Stimulated activated CD4-positive, alpha-beta T cell treated with anti-CD3 and anti-CD28 coated beads, Interleukin-1b, Interleukin-23, amount 100 ng/mL, for 1 hour (primary cell): Measurements from ENCODE around the gene WDR73.
"Not testable (repeated sequence)": the region's sequence is repeated elsewhere in the genome, so short reads cannot be mapped to it uniquely, and the experiment has no call there.

Experiments used
- DNase-seq, 2 donors: peaks; one replicate each; pipeline ENCODE4 v3.0.0-alpha.2; 2020; ENCODE audit warnings: low read depth in 2 of 2

The WDR73 gene

GRCh38 chr15:84657748-84658079 lies 3.6 kb upstream of the WDR73 start:
- DNase-seq: no peak

GRCh38 chr15:84656972-84657371 lies 2.9 kb upstream of the WDR73 start:
- no peak for DNase-seq

GRCh38 chr15:84654689-84655453 lies 788 bp upstream of the WDR73 start:
- DNase-seq: peak; percentile 50 to 51

- DNase-seq: no peak
These were observed 536 bp downstream of the WDR73 start for GRCh38 chr15:84653584-84653909.

- DNase-seq: no peak
These were observed 4.4 kb downstream of the WDR73 start for GRCh38 chr15:84649706-84650105.

- DNase-seq: no peak
These were observed 5.5 kb downstream of the WDR73 start for GRCh38 chr15:84648539-84648938.

GRCh38 chr15:84647726-84648125 lies 6.4 kb downstream of the WDR73 start:
- no peak for DNase-seq

- no peak for DNase-seq
These were observed 8.1 kb downstream of the WDR73 start for GRCh38 chr15:84645997-84646396.

- no peak for DNase-seq
These were observed 8.6 kb downstream of the WDR73 start for GRCh38 chr15:84645496-84645895.

- DNase-seq: no peak
These were observed 10.2 kb downstream of the WDR73 start for GRCh38 chr15:84643838-84644237.

GRCh38 chr15:84642640-84643039 lies 11.4 kb downstream of the WDR73 start:
- DNase-seq: not testable (repeated sequence)

- DNase-seq: not testable (repeated sequence)
These were observed 12.2 kb downstream of the WDR73 start for GRCh38 chr15:84641871-84642270.

- no peak for DNase-seq
These were observed 16.0 kb downstream of the WDR73 start for GRCh38 chr15:84638103-84638502.

GRCh38 chr15:84634228-84634837 lies 19.8 kb downstream of the WDR73 start:
- DNase-seq: no peak

- peak in 1 of 2 donors; percentile 34 for DNase-seq
These were observed 20.5 kb downstream of the WDR73 start for GRCh38 chr15:84633311-84634227.

- no peak for DNase-seq
These were observed 22.3 kb downstream of the WDR73 start for GRCh38 chr15:84631706-84632272.

- DNase-seq: no peak
These were observed 25.1 kb downstream of the WDR73 start for GRCh38 chr15:84629033-84629432.

- no peak for DNase-seq
These were observed 29.0 kb downstream of the WDR73 start for GRCh38 chr15:84625123-84625522.

- DNase-seq: no peak
These were observed 29.7 kb downstream of the WDR73 start for GRCh38 chr15:84624359-84624758.

GRCh38 chr15:84621358-84621979 lies 32.6 kb downstream of the WDR73 start:
- DNase-seq: no peak

- no peak for DNase-seq
These were observed 33.5 kb downstream of the WDR73 start for GRCh38 chr15:84620626-84621025.

- DNase-seq: no peak
These were observed 37.8 kb downstream of the WDR73 start for GRCh38 chr15:84616235-84616634.
